HG03045 (cell line): ENCODE measurements around the gene EPHA6.

Source experiments
- ATAC-seq: cut with Tn5 transposase; IDR thresholded peaks from one replicate; pipeline ENCODE4 v1.9.1; 2021; ENCODE audit warnings: mild to moderate bottlenecking, moderate library complexity; ENCODE audit not compliant: unreplicated experiment

The EPHA6 gene

DNA sequence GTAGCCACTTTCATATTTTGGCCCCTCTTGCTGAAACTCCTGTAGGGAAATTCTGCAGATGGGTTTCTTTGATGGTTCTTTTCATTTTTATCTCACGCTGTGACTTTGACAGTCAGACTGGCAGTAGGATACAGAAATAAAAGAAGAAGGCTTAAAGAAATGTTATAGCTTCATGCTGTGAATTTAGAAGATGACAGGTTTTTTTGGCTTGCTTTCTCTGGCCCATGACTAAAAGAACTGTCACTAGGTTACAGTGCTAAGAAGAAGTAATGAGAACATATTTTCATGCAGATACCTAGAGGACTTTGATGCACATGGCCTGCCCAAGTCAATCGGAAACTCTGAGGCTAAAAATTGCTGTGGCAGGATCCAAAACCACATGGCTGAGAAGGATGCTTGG, 334.5 kb downstream of the EPHA6 start:
- no peak for ATAC-seq

DNA sequence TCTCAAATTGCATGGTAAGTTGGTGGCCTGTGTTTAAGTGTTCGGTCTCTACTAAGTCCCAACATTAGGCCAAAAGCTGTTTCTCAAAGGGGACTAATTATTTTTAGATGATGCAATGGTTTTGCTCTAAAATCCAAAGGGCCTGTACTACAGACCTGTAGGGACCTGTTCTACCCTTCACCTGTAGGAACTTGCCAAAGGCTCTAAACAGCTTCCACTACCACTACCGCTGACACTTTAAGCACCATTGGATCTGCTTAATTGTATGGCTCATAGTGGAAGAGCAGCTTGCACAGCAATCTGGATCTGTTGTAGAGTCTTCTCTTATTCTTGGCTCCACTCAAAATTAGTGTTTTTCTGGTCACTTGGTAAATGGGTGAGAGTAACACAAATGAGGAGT, 346.8 kb downstream of the EPHA6 start:
- no peak for ATAC-seq

DNA sequence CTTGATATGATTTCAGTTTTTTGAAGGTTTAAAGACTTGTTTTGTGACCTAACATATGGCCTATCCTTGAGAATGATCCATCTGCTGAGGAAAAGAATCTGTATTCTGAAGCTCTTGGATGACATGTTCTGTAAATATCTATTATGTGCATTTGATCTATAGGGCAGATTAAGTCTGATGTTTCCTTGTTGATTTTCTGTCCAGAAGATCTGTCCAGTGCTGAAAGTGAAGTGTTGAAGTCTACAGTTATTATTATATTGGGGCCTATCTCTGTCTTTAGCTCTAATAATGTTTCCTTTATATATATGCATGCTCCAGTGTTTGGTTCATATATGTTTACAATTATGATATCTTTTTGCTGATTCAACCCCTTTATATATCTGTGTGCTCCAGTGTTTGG, 362.8 kb downstream of the EPHA6 start:
- no peak for ATAC-seq

DNA sequence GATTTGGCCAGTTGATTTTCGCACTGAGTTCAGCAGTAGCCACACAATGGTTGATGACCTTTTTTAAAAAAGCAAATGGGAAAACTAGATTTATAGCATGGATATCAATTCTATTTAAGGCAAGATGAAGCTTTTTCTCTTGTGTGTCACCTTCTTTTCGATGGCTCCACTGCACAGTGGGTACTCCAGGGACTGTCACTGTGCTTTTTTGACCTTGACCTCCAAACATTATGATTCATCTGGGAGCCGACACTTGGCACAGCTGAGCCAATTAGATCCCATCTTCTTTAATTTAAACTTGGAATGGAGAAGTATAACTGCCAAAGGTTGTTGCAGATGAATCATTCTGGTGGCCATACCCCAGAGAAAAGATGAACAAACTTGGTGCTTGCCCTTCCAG, 367.3 kb downstream of the EPHA6 start:
- no peak for ATAC-seq

DNA sequence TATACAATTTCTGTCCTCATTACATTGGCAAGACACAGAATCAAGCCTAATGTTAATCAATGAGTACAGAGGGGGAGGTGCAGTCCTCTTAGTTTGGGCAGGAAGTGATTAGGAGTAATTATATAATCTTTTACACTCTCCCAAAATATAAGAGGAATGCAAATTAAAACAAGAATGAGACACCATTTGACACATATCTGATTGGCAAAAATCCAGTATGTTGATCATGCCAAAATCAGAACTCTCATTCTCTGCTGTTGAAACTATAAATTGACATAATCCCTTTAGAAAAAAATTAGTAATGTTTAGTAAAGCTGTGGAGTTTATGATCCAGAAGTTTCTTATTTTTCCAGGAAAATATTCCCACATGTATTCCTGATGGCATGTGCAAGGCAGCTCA, 373.4 kb downstream of the EPHA6 start:
- ATAC-seq: no peak

GRCh38 chr3:97189835-97190234, 375.4 kb downstream of the EPHA6 start:
- no peak for ATAC-seq

GRCh38 chr3:97197083-97197482, 382.7 kb downstream of the EPHA6 start:
- no peak for ATAC-seq

DNA sequence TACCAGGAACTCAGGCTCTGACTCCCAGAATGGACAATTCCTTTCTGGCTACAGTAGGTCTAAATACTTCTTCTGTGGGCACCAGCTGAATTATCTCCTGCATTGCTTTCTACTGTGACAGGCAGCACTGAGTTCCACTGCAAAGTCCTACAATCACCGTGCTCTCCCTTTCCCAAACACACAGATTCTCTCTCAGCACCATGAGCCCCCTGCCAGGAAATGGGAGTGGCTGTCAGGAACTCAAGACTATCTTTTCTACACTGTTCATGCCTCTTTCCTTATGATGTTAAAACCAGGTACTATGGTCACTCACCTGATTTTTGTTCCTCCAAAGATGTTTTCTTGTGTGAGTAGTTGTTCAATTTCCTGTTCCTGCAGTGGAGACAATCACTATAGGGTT, 383.4 kb downstream of the EPHA6 start:
- ATAC-seq: no peak

- ATAC-seq: no peak
These were observed 386.0 kb downstream of the EPHA6 start for GRCh38 chr3:97200387-97200786.

DNA sequence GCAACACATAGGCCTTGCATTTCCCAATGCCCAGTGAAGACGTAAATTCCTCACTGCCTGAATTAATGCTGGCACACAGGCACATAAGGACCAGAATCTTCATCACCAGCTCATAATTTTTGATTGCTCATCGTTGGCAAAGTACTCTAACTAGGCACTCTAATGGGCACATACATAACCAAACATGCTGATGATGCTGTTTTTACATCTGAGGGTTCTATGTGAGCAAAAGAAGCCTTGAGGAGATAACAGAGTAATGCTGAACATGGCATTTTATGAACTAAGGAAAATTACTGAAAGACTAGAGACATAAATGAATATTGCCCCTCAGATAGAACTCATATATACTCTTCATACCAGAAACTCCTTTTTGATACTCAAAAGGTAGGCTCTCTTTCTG, 387.4 kb downstream of the EPHA6 start:
- no peak for ATAC-seq

DNA sequence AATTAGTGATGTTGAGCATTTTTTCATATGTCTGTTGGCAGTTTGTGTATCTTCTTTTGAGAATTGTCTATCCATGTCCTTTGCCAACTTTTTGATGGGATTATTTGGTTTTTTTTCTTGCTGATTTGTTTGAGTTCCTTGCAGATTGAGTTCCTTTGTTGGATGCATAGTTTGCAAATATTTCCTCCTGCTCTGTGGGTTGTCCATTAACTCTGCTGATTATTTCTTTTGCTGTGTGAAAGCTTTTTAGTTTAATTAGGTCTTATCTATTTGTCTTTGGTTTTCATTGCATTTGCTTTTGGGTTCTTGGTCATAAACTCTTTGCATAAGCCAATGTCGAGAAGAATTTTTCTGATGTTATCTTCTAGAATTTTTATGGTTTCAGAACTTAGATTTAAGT, 414.6 kb downstream of the EPHA6 start:
- ATAC-seq: no peak

- ATAC-seq: no peak
These were observed 416.1 kb downstream of the EPHA6 start for GRCh38 chr3:97230486-97230885.

GRCh38 chr3:97232393-97233034, 418.1 kb downstream of the EPHA6 start:
- no peak for ATAC-seq

GRCh38 chr3:97235179-97235578, 420.8 kb downstream of the EPHA6 start:
- no peak for ATAC-seq

DNA sequence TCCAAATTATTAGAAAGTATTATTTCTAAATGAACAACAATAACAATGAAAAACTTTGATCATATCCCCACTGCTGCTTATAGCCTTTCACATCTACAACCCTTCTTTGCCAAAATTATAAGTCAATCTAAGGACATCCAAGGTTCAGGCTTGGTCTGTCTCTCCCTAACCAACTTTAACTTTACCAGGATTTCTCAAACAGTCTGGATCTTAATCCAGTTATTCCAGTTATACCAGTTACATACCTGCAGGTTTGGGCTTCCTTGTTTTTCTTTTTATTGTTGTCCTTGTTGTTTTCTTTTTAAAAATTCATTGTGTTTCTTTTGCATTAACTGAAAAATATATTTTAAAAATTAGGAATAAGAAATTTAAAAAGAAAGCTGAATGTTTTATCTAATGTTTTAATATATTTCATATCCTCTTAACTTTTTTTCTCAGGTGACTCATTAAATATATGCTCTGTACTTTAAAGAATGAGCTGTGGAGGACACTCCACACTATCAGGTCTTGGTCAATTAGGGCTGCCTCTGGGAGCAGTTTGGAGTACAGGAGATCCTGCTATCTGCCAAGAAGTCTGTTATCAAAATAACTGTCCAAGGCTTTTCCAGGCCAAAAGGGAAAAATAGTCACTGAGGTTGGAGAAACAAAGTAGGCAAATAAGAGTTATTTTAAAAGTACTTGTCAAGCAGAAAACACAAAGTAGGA, 421.4 kb downstream of the EPHA6 start:
- no peak for ATAC-seq

DNA sequence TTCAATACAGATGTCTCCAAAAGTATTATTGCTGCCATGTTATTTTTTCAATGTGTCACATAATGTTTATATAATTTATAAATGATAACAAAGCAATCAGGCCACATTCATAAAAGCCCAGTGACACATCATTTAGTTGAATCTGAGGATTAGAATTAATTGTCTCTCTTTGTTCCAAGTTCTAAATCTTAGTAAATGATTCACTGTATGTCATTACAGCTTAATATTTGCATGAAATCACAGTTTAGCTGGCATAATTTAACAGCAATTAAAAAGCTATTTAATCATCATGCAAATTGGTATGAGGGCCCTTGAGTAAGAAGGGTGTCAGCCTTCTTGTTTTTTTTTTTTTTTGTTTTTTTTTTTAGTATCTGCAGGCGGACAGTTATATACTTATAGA, 427.0 kb downstream of the EPHA6 start:
- no peak for ATAC-seq

DNA sequence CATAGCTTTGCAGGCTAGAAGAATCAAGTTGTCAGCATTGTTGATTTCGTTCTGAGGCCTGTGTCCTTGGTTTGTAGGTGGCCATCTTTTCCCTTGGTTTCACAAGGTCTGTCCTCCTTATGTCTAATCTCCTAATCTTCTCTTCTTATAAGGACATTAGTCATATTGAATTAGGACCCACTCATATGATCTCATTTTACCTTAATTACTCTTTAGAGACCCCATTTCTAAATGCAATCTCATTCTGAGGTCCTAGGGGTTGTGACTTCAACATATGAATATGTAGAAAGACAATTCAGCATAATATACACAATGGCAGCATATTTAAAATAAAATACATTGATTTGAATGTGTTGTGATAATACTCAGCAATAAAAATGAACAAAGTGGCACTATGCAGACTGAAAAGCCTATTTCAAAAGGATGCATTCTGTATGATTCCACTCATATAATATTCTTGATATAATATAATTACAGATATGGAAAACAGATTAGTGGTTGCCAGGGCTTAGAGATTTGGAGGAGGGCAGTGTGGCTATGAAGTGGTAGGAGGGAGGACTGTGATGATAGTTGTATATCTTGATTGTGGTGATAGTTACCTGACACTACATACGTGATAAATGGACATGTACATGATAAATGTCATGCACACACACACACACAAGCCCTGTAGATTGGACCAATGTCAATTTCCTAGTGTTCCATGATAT, 431.0 kb downstream of the EPHA6 start:
- no peak for ATAC-seq

- no peak for ATAC-seq
These were observed 441.7 kb downstream of the EPHA6 start for GRCh38 chr3:97256060-97256459.

GRCh38 chr3:97257942-97258697, 443.7 kb downstream of the EPHA6 start:
- no peak for ATAC-seq

- no peak for ATAC-seq
These were observed 444.9 kb downstream of the EPHA6 start for GRCh38 chr3:97259263-97259662.

DNA sequence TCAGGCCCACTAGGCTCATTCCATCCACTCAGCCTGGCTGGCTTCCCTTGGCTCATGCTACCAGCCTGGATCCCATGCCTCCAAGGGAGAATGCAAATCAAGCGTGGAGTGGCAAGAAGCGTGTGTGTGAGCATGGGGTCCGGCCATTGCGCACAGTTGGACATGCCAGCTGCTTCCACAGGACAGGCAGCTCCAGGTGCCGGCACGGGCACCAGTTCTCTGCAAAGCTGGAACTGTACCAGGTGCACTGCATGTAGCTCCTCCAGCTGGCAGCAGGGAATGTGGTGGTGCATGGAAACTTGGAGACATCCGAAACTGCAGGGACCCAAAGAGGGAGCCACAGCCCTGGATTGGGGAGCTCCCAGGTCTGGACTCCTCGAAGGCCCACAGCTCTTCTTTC, 449.8 kb downstream of the EPHA6 start:
- no peak for ATAC-seq
